Stimulated activated naive CD8-positive, alpha-beta T cell treated with anti-CD3 and anti-CD28 coated beads, Interleukin-15, amount 100 ng/mL, for 72 hours (primary cell): ENCODE data around the gene SUSD4.
"Not testable (repeated sequence)": the region's sequence is repeated elsewhere in the genome, so short reads cannot be mapped to it uniquely, and the experiment has no call there.

ENCODE experiments used
- ATAC-seq: fragments of 150-1000 bp; cut with Tn5 transposase; 2 replicates; pipeline ENCODE4 v1.10.0; 2021; ENCODE audit warnings: mild to moderate bottlenecking, moderate library complexity
- DNase-seq, 2 donors: peaks; one replicate each; pipeline ENCODE4 v3.0.0; 2021 to 2022
- H3K27ac Mint-ChIP-seq, 2 donors: one replicate each; pipeline ENCODE4 v1.8.0; 2022; ENCODE audit warnings: mild to moderate bottlenecking in 2 of 2, mixed read lengths in 2 of 2, moderate library complexity in 2 of 2
- H3K27me3 Mint-ChIP-seq: one replicate; pipeline ENCODE4 v1.8.0; 2022; ENCODE audit warnings: mixed read lengths
- H3K4me1 Mint-ChIP-seq: one replicate; pipeline ENCODE4 v1.8.0; 2022; ENCODE audit warnings: mild to moderate bottlenecking, mixed read lengths
- H3K4me3 Mint-ChIP-seq, 2 donors: one replicate each; pipeline ENCODE4 v1.8.0; 2022; ENCODE audit warnings: mild to moderate bottlenecking in 2 of 2, mixed read lengths in 2 of 2, moderate library complexity in 1 of 2
- H3K9me3 Mint-ChIP-seq, 2 donors: one replicate each; pipeline ENCODE4 v1.8.0; 2022; ENCODE audit warnings: mixed read lengths in 2 of 2

Gene SUSD4

DNA sequence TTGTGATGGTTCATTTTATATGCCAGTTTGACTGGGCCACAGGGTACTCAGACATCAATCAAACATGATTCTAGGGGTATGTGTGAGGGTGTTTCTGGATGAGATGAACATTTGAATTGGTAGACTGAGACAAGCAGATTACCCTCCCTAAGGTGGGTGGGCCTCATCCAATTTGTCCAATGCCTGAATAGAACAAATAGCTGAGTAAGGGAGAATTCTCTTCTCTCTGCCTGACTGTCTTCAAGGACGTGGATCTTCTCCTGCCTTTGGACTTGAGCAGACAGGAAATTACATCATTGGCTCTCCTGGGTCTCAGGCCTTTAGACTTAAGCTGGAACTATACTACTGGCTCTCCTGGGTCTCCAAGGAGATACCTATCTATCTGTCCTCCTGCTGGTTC lies 64.4 kb downstream of the SUSD4 start:
- Mint-ChIP-seq H3K27me3 (no peaks in the 10 kb centered on the region), H3K4me3 (no peak overlapping the region), H3K4me1 (peaks cover 28% of the 10 kb centered on the region), H3K9me3 (peaks cover 4 to 9% of the 10 kb centered on the region in 2 donors), H3K27ac (no peak overlapping the region)
- ATAC-seq (no peak), DNase-seq (no peak)

DNA sequence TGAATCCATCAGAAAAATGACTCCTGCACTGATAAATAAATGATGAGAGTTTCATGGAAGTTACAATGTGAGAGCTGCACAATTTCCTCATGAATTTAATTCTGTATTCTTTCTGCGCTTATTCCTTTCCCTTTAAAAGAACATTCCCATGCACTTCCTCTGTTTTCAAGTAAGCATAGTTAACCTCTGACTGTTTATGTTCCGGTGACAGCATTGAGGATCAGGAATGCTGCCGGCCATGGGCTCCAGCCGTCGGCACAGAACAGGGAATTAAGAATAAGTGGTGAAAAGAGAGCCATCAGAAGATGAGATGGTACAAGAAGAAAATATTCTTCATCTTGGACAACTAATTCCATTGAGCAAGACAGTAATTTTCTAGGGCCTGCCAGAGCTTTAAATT lies 65.3 kb downstream of the SUSD4 start:
- ATAC-seq (no peak), DNase-seq (no peak)
- peaks cover 28% of the 10 kb centered on the region for H3K4me1 Mint-ChIP-seq
- no peaks in the 10 kb centered on the region for H3K27me3 Mint-ChIP-seq
- no peak overlapping the region for H3K4me3 Mint-ChIP-seq
- H3K27ac Mint-ChIP-seq = no peak overlapping the region
- peaks cover 4 to 7% of the 10 kb centered on the region in 2 donors for H3K9me3 Mint-ChIP-seq

DNA sequence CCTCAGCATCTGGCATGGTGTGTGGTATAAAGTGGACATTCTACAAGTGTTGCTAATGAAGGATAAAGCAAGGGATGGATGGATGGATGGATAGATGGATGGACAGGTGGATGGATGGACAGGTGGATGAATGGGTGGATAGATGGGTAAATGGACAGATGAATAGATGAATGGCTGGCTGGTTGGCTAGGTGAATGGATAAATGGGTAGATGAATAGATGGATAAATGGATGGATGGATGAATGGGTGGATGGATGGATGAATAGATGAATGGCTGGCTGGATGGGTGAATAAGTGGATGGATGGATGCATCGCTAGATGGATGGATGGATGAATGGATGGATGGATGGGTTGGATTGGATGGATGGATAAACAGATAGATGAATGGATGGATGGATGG lies 66.2 kb downstream of the SUSD4 start:
- Mint-ChIP-seq H3K4me3 (no peak overlapping the region), H3K27me3 (no peaks in the 10 kb centered on the region), H3K4me1 (peaks cover 28% of the 10 kb centered on the region), H3K27ac (no peak overlapping the region), H3K9me3 (peaks cover 0 to 4% of the 10 kb centered on the region in 2 donors)
- DNase-seq = no peak
- ATAC-seq = no peak

DNA sequence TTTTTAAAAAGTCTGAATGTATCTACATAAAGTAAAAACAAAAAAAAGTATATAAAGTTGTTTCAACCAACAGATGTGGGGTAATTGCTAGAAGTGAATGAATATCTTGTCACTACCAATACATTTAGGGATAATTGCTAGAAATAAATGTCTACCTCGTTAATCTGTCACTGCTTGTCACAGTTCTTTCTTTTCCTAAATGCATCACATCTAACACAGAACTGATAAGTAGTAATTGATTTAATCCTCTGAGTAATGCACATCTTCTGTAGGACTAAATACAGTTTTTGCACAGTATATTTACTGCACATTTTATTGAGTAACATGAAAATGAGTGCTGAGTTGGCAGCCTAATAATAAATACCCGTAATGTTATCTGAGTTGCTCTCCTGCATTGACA lies 72.2 kb downstream of the SUSD4 start:
- Mint-ChIP-seq H3K4me3 (no peak overlapping the region), H3K27me3 (no peaks in the 10 kb centered on the region), H3K4me1 (no peaks in the 10 kb centered on the region), H3K9me3 (no peaks in the 10 kb centered on the region), H3K27ac (no peak overlapping the region)
- ATAC-seq = no peak
- no peak for DNase-seq

DNA sequence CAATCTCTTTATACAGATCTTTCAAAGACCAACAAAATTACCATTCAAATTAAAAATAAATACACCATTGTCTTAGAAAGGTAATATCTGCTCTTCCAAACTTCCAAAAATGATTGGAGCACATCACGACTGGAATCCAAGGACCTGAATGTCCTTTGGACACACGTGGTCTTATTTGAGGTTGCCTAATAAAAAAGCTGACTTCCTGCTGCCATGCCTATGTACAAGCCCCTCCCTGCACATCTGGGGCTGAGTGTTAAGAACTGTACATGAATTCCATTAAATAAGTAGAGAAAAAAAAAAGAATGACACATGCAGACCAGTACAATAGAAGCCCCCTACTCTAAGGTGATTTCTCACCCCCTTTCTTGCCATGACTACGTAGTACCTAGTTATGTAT lies 73.6 kb downstream of the SUSD4 start:
- H3K4me1 Mint-ChIP-seq = no peaks in the 10 kb centered on the region
- no peak overlapping the region for H3K27ac Mint-ChIP-seq
- H3K27me3 Mint-ChIP-seq = no peaks in the 10 kb centered on the region
- ATAC-seq (no peak), DNase-seq (no peak)
- no peak overlapping the region for H3K4me3 Mint-ChIP-seq
- peaks cover 0 to 4% of the 10 kb centered on the region in 2 donors for H3K9me3 Mint-ChIP-seq

DNA sequence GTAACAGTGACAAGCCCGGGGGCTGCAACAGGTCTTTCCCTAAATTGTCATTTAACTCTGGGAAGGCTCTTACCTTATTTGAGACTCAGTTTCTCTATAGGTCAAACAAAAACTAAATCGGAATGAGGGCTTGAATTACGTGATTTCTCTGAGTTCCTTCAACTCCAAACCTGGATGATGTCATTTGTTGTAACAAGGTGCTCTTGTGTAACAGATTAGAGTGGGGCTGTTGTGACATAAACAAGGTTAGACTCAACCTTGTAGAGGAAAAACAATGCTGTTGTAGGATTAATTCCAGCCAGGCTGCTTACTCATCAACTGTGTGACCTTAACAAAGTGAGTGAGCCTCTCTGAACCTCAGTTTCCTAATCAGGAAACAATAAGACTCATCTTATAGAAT lies 74.4 kb downstream of the SUSD4 start:
- ATAC-seq (no peak), DNase-seq (no peak)
- no peak overlapping the region for H3K4me3 Mint-ChIP-seq
- H3K27ac Mint-ChIP-seq = no peak overlapping the region
- H3K9me3 Mint-ChIP-seq = peaks cover 0 to 5% of the 10 kb centered on the region in 2 donors
- H3K27me3 Mint-ChIP-seq = no peaks in the 10 kb centered on the region
- H3K4me1 Mint-ChIP-seq = no peaks in the 10 kb centered on the region

DNA sequence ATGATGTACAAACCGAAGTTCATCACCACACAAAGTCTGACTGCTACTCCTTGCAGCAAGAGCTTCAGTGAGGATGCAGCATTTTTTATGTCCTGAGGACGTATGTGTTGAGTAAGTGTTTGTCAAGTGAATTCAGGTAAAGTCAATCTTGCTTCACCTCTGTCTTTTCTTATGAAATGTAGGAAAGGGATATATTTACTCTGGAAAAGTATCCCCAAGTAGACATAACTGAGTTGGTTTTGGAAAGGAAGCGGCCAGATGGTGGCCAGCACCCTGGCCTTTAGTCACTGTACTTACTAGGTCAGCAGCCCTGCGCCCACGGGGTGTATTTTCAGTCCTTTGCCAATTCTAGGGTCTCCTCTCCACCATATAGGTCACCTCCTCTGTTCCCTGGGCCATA lies 75.2 kb downstream of the SUSD4 start:
- Mint-ChIP-seq H3K4me3 (no peak overlapping the region), H3K27me3 (no peaks in the 10 kb centered on the region), H3K9me3 (peaks cover 0 to 5% of the 10 kb centered on the region in 2 donors), H3K27ac (no peak overlapping the region), H3K4me1 (no peaks in the 10 kb centered on the region)
- ATAC-seq (no peak), DNase-seq (no peak)

DNA sequence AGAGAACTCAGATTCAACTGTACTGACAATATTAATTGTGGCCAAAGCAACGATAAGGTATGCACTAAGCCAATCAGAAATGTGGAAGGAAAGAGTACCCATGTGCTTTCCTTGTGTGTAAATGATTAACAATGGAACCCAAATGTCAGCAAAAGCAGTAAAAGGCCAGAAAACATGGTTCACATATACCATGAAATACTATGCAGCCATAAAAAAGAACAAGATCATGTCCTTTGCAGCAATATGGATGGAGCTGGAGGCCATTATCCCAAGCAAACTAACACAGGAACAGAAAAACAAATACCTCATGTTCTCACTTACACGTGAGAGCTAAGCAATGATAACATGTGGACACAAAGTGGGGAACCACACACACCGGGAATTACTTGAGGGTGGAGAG lies 78.5 kb downstream of the SUSD4 start:
- no peak for DNase-seq
- Mint-ChIP-seq H3K4me1 (no peaks in the 10 kb centered on the region), H3K27ac (peak overlapping the region in 1 of 2 donors; percentile 36), H3K27me3 (no peaks in the 10 kb centered on the region), H3K9me3 (peaks cover 0 to 9% of the 10 kb centered on the region in 2 donors), H3K4me3 (no peak overlapping the region)
- no peak for ATAC-seq

DNA sequence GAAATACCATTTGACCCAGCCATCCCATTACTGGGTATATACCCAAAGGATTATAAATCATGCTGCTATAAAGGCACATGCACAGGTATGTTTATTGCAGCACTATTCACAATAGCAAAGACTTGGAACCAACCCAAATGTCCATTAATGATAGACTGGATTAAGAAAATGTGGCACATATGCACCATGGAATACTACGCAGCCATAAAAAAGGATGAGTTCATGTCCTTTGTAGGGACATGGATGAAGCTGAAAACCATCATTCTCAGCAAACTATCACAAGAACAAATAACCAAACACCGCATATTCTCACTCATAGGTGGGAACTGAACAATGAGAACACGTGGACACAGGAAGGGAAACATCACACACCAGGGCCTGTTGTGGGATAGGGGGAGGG lies 80.3 kb downstream of the SUSD4 start:
- not testable (repeated sequence) for H3K27ac Mint-ChIP-seq, H3K4me3 Mint-ChIP-seq, ATAC-seq, H3K4me1 Mint-ChIP-seq, H3K9me3 Mint-ChIP-seq, DNase-seq, H3K27me3 Mint-ChIP-seq

DNA sequence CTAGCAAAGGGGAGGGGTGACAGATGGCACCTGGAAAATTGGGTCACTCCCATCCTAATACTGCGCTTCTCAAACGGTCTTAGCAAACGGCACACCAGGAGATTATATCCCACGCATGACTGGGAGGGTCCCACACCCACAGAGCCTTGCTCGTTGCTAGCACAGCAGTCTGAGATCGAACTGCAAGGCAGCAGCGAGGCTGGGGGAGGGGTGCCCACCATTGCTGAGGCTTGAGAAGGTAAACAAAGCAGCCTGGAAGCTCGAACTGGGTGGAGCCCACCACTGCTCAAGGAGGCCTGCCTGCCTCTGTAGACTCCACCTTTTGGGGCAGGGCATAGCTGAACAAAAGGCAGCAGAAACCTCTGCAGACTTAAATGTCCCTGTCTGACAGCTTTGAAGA lies 85.7 kb downstream of the SUSD4 start:
- H3K27me3 Mint-ChIP-seq, DNase-seq, H3K27ac Mint-ChIP-seq, ATAC-seq, H3K9me3 Mint-ChIP-seq: not testable (repeated sequence)
- Mint-ChIP-seq H3K4me1 (peaks cover 13% of the 10 kb centered on the region), H3K4me3 (peak overlapping the region in 1 of 2 donors; percentile 35)

DNA sequence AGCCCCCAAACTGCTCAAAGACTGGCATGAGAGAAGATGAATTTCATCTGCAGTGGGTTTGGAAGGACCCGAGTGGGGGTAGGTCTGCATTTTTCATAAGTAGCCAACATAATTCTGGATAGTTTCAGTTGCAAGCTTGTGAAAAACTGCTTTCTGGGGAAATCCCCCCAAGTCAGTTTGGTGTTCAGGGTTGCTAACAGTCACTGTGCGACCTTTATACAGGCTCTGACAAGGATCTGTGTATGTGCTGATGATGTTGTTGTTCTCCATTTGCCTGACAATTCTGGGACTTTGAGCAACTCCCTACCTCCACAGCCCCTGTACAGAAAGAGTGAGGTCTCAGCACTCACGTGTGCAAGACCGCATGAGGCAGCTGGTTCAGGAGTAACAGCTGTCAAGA lies 87.9 kb downstream of the SUSD4 start:
- ATAC-seq (peak; percentile 71), DNase-seq (no peak)
- H3K4me3 Mint-ChIP-seq = no peak overlapping the region
- no peak overlapping the region for H3K27ac Mint-ChIP-seq
- H3K27me3 Mint-ChIP-seq = no peaks in the 10 kb centered on the region
- peaks cover 13% of the 10 kb centered on the region for H3K4me1 Mint-ChIP-seq
- H3K9me3 Mint-ChIP-seq = peaks cover 0 to 3% of the 10 kb centered on the region in 2 donors

DNA sequence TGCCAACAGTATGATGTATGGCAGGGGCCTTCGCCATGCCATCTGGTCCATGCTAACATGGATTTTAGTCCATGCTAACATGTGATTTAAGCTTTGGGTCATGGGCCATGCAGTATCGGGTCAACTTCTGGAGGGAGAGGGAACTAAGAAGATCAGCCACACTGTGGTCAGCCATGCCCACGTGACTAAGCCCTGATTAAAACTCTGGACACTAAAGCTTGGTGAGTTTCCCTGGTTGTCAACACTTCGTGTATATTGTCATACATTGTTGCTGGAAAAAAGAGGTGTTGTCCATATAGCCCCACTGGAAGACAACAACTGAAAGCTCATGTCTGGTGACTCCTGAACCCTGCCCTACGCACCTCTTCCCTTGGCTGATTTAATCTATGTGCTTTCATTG lies 90.5 kb downstream of the SUSD4 start:
- ATAC-seq (no peak), DNase-seq (no peak)
- no peak overlapping the region for H3K4me3 Mint-ChIP-seq
- H3K9me3 Mint-ChIP-seq = no peaks in the 10 kb centered on the region
- no peaks in the 10 kb centered on the region for H3K27me3 Mint-ChIP-seq
- no peak overlapping the region for H3K27ac Mint-ChIP-seq
- H3K4me1 Mint-ChIP-seq = peaks cover 13% of the 10 kb centered on the region

DNA sequence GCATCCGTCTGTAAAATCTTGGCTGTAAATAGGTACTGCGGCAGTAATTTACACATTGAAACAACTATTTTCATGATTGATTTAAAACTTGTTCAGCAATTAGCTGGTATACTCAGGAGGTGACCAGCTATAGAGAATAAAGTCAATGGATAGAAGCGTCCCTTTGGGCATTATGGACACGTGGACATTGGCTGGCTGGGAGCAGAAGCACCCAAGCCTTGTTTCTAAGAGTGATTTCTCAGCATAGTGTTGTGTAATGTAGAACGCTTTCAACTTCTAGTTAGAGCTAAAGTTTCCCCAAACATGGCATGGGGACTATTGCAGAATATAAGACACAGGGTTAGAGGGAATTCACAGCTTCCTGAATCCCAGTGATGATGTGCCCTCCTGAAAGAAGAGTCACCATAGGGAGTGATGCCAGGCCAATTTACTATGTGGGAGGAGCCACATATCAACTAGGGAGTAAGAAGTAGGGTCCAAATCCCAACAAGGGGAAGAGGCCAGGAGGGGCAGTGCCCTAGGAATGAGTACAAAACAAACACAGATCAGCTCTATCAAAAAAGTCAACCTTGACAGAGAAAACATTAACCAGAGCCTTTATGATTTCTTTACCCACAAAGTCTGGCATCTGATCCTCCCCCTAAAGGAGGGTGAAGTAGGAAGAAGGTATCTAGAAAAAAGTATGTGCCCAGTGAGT lies 92.7 kb downstream of the SUSD4 start:
- ATAC-seq = no peak
- Mint-ChIP-seq H3K4me1 (peaks cover 9% of the 10 kb centered on the region), H3K27me3 (no peaks in the 10 kb centered on the region), H3K4me3 (no peak overlapping the region), H3K27ac (peak overlapping the region in 1 of 2 donors; percentile 70), H3K9me3 (no peaks in the 10 kb centered on the region)
- DNase-seq = no peak

DNA sequence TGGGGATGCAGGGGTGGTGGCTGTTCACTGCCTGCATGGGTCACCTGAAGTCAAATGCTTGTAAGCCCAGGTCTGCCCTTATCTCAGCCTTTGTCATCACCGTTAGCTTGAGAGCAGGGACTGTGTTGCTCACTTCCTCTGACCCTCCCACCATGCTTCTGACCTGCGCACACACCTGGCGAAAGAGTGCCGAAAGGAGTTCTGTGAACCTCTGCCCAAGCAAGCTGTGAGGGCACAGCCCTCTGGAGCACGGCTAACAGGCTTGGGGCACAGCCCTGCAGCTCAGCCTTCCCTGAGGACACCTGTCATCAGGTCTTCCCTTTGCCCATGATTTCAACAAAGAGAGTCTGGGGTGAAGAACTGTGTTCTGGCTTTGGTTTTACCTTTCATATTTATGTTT lies 93.8 kb downstream of the SUSD4 start:
- Mint-ChIP-seq H3K4me1 (peaks cover under 1% of the 10 kb centered on the region), H3K27ac (peak overlapping the region in 1 of 2 donors; percentile 79), H3K27me3 (no peaks in the 10 kb centered on the region), H3K9me3 (no peaks in the 10 kb centered on the region), H3K4me3 (no peak overlapping the region)
- DNase-seq (no peak), ATAC-seq (no peak)

DNA sequence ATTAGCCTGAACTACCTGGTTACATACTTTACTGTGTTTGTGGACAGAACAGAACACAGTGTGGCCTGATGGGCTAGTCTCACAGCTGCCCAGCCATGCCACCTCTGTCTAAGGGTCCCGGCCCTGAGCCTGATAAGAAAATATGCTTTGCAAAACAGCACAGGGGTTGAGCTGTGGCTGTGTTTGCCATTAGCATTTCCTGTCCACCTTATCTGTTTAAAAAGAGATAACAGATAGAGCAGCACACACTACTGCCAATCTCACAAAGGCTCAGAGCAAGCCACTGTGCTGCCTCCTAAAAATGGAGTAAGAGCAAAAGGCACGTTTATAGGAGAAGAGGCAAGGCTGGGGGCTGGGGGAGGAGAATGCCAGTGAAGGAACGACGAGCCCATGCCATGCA lies 95.0 kb downstream of the SUSD4 start:
- H3K9me3 Mint-ChIP-seq = no peaks in the 10 kb centered on the region

DNA sequence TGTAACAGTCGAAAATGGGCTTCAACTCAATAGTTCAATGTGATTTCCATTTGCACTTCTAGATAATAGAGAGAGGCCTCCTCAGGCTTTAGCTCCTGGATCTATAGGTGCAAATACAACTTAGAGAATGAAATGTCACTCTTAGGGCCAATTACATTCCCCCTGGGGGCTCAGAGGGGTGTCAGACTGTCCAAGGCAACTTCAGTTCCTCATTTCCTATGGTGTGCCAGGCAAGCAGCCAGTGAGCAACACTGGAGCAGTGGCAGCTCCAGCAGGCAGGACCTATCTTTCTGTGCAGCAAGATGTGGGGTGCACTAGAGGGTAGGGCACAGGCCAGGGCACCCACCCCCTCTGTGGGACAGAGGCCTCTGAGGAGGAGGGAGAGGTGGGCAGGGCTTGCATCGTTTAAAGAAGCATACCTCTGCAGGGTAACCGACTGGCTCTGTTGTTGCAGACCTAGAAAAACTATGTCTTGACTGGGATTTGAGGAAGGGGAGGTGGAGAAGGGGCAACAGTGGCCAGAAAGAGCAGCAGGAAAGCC lies 97.3 kb downstream of the SUSD4 start:
- Mint-ChIP-seq H3K9me3 (no peaks in the 10 kb centered on the region), H3K27me3 (no peaks in the 10 kb centered on the region), H3K4me3 (no peak overlapping the region), H3K27ac (peak overlapping the region in 1 of 2 donors; percentile 66), H3K4me1 (peaks cover 9% of the 10 kb centered on the region)
- ATAC-seq (no peak), DNase-seq (no peak)

More for the DNA sequence above, 95.0 kb downstream of the SUSD4 start:
- DNase-seq (no peak), ATAC-seq (no peak)
- Mint-ChIP-seq H3K4me1 (peaks cover 9% of the 10 kb centered on the region), H3K4me3 (no peak overlapping the region), H3K27ac (no peak overlapping the region), H3K27me3 (no peaks in the 10 kb centered on the region)
